Fibroblast of pulmonary artery (primary cell): ENCODE data around the gene NCSTN.

Source experiments
- DNase-seq: peaks from one replicate; pipeline ENCODE4 v3.0.0-alpha.2; 2010; ENCODE audit warnings: low read depth
- H3K4me3 ChIP-seq: replicated peaks from 2 replicates; pipeline ENCODE4 v1.5.1; 2011; ENCODE audit warnings: low read depth, mild to moderate bottlenecking, control low read depth, low read length, moderate library complexity
- TF ChIP-seq, protein P1 (sequence below): IDR thresholded peaks from 2 replicates; pipeline ENCODE4 v1.5.1; 2011; ENCODE audit warnings: mild to moderate bottlenecking, control low read depth, low read length, inconsistent platforms; ENCODE audit errors: missing control alignments

The NCSTN gene

DNA sequence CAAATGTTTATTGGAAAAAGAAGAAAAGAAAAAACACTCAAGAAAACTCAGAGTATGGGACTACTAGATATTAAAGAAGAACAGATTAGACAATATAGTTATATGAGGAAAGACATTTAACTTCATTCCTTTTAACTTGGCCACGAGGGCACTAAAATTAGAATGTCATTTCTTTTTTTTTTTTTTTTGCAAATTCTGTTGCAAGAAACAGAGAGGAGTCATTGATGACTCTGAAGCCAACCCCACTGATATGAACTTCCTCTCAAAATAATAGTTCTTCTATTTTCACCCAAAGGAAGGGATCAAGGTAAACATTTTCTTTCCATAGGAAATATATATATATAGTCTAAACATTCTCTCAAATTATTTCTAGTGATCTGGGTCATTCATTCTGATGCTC is 33.6 kb upstream of the NCSTN start:
- TF ChIP-seq, protein P1, sequence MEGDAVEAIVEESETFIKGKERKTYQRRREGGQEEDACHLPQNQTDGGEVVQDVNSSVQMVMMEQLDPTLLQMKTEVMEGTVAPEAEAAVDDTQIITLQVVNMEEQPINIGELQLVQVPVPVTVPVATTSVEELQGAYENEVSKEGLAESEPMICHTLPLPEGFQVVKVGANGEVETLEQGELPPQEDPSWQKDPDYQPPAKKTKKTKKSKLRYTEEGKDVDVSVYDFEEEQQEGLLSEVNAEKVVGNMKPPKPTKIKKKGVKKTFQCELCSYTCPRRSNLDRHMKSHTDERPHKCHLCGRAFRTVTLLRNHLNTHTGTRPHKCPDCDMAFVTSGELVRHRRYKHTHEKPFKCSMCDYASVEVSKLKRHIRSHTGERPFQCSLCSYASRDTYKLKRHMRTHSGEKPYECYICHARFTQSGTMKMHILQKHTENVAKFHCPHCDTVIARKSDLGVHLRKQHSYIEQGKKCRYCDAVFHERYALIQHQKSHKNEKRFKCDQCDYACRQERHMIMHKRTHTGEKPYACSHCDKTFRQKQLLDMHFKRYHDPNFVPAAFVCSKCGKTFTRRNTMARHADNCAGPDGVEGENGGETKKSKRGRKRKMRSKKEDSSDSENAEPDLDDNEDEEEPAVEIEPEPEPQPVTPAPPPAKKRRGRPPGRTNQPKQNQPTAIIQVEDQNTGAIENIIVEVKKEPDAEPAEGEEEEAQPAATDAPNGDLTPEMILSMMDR, result no peak

DNA sequence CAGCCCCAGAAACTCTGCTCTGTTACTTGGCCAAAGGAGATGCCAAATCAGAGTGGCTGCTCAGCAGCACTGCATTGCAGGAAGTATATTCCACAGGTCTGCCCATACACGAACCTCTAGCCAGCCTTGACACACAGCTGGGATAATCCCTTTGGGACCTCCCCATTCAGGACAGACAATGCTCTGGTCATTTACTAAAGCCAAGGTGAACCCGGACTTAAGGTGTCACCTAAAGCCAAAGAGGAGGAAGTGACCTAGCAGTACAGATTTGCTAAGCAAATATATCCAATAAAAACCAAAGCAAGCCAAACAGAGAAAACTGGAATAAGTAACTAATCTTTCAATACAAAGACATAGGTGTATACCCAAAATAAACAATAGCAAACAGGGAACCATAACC is 27.8 kb upstream of the NCSTN start:
- TF ChIP-seq, protein P1, result no peak
- H3K4me3 ChIP-seq, result no peak overlapping the region
- DNase-seq, result no peak

More for the DNA sequence above, 33.6 kb upstream of the NCSTN start:
- H3K4me3 ChIP-seq, result no peak overlapping the region
- DNase-seq, result no peak

DNA sequence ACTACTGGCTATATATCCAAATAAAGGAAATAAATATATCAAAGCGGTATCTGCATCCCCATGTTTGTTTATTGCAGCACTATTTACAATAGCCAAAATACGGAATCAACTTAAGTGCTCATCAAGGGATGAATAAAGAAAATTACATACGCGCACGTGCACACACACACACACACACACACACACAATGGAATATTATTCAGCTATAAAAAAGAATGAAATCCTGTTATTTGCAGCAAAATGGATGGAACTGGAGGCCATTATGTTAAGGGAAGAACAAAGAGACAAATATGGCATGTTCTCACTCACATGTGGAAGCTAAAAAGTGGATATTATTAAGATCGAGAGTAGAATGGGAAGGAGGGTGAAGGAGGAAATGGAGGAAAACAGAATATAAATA is 20.4 kb upstream of the NCSTN start:
- no peak for DNase-seq
- H3K4me3 ChIP-seq, result no peak overlapping the region
- TF ChIP-seq, protein P1, result no peak

DNA sequence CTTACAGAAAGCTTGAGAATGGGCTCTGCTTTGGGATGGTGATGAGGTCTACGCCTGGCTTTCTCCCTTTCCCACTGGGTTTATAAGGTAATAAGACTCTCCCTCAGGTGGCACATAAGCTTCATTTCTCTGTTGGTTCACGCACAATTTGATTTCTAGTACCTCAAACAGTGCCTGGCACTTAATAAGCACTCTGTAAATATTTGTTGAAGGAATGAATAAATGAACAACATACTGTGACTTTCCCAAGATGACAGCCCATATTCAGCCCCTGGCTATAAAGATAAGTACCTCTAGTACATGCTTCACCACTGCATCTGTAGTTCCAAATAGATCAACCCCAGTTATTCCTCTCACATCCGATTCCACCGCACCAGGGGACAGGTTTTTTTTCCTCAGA is 17.9 kb upstream of the NCSTN start:
- DNase-seq, result no peak
- TF ChIP-seq, protein P1, result no peak

DNA sequence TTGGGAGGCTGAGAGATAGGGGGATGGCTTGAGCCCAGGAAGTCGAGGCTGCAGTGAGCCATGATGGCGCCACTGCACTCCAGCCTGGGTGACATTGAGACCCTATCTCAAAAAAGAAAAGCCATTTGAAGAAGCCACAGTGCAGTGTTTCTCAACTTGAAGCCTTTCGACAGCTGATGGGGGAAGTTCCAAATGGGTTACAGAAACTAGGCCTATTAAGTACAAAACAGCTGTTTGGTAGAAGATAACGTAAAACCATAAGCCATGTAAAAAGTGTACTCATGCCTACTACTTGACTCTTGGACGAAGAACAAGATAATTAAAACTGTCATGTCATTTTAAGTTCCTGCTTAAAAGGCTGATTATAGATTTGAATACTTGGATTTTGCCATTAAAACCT is 16.8 kb upstream of the NCSTN start:
- no peak overlapping the region for H3K4me3 ChIP-seq
- no peak for DNase-seq
- TF ChIP-seq, protein P1, result no peak

More for the DNA sequence above, 17.9 kb upstream of the NCSTN start:
- H3K4me3 ChIP-seq, result no peak overlapping the region

DNA sequence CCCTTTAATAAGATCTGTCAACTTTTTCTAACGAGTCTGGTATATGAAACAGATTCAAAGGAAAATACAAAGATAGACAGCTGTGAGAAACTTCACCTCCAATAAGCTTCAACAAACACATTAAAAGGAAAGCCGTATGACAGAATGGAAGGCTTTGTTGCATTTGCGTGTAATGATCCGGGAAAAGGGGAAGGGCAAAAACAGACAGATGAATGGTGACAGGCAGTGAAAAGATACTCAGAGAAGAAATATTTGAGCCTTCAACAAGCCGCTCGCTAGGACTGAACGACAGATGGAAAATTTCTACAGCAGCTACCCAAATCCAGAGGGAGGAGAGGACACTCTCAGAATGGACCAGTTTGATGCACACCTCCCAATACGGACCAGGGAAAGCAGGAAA is 15.0 kb upstream of the NCSTN start:
- TF ChIP-seq, protein P1, result no peak
- DNase-seq, result no peak
- no peak overlapping the region for H3K4me3 ChIP-seq

DNA sequence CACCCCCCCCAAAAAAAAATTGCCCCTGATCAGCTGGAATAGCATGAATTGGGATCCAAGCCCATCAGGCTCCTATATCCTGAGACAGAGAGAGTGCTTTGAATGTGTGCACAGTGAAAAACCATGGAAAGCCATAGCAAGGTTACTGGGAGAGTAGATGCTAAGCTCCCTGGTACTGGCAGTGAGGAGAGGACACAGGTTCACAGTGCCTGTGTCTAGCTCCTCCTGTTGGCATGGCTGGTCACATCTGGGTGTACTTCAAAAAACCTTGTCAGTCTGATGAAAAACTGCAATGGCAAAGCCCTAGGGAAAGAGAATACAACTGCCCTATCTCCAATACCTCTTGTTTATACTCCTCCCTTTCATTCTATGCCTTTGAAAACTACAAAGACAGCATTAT is 13.1 kb upstream of the NCSTN start:
- TF ChIP-seq, protein P1, result no peak
- DNase-seq, result no peak
- H3K4me3 ChIP-seq, result no peak overlapping the region
